Endothelial cell of umbilical vein (primary cell): Measurements from ENCODE around the gene AURKA. TPM values are rescaled to one million over a fixed set of nuclear protein-coding genes. Genes with fewer than 3 reads are reported as not detected.

Source experiments
- BruUV-seq: library from RNA; stranded (reverse); fragments of 400-500 nt; replicated peaks from 2 replicates; lab custom pipeline; 2021; lab: Mats Ljungman, UMichigan
- CTCF ChIA-PET: fragments of 300-600, 350-600 bp; sonication (Branson Sonifier 250); formaldehyde crosslinking; loops from one replicate; lab custom pipeline; 2021; ENCODE audit warnings: antibody characterized with exemption, inconsistent platforms; lab: Charles Lee
- POLR2A ChIA-PET: fragments of 300-600, 350-600 bp; sonication (Branson Sonifier 250); formaldehyde crosslinking; loops from one replicate; lab custom pipeline; 2021; ENCODE audit warnings: antibody characterized with exemption, inconsistent platforms; lab: Charles Lee
- DNase-seq: peaks from one replicate; pipeline ENCODE4 v3.0.0-alpha.2; 2011; ENCODE audit warnings: low read depth, low spot score
- FAIRE-seq: peaks from 2 replicates; lab custom pipeline; 2011; peaks lifted over from hg19 to GRCh38; lab: Jason Lieb, UNC
- H2AFZ ChIP-seq: 2 replicates; pipeline ENCODE4 v1.6.0; 2012; ENCODE audit warnings: low read depth, low read length, control low read depth, inconsistent platforms
- H3K27ac ChIP-seq: 2 replicates; pipeline ENCODE4 v1.5.1; 2011; ENCODE audit warnings: low read depth, mild to moderate bottlenecking, control low read depth, low read length, moderate library complexity; ENCODE audit not compliant: insufficient read depth
- H3K27me3 ChIP-seq, 2 experiments: 2 replicates each; pipeline versions ENCODE4 v1.6.0 to v1.6.1; 2011; ENCODE audit warnings: low read length in 2 of 2, mixed read lengths in 1 of 2; ENCODE audit not compliant: control insufficient read depth in 2 of 2, insufficient read depth in 2 of 2
- H3K36me3 ChIP-seq, 2 experiments: 2 replicates in 1 of 2; 3 replicates in 1 of 2; pipeline ENCODE4 v1.5.1; 2011; ENCODE audit warnings: low read length in 2 of 2, mild to moderate bottlenecking in 1 of 2, moderate library complexity in 1 of 2; ENCODE audit not compliant: control insufficient read depth in 2 of 2, insufficient read depth in 2 of 2; ENCODE audit errors: extremely low read depth in 1 of 2
- H3K4me1 ChIP-seq: 3 replicates; pipeline ENCODE4 v1.5.1; 2011; ENCODE audit warnings: mild to moderate bottlenecking, low read length; ENCODE audit not compliant: control insufficient read depth, insufficient read depth; ENCODE audit errors: extremely low read depth
- H3K4me2 ChIP-seq: 2 replicates; pipeline ENCODE4 v1.6.1; 2011; ENCODE audit warnings: low read length, control low read depth, mixed read lengths; ENCODE audit not compliant: insufficient read depth
- H3K4me3 ChIP-seq, 3 experiments: fragments of 200-600 bp in 1 of 3; sonication (generic), shearing (Covaris generic) in 1 of 3; replicated peaks in 1 of 3; 2 replicates each; pipeline ENCODE4 v1.5.1; 2011 to 2016; ENCODE audit warnings: control low read depth in 3 of 3, low read length in 3 of 3, mild to moderate bottlenecking in 2 of 3, inconsistent platforms in 1 of 3, low read depth in 1 of 3, moderate library complexity in 1 of 3; ENCODE audit not compliant: insufficient read depth in 1 of 3
- H3K79me2 ChIP-seq: 2 replicates; pipeline ENCODE4 v1.6.0; 2012; ENCODE audit warnings: low read length, inconsistent platforms; ENCODE audit not compliant: control insufficient read depth, insufficient read depth
- H3K9ac ChIP-seq: replicated peaks from 2 replicates; pipeline ENCODE3; 2011; ENCODE audit warnings: low read length, control low read depth; ENCODE audit not compliant: insufficient read depth; ENCODE audit errors: extremely low read depth
- H3K9me1 ChIP-seq: replicated peaks from 3 replicates; pipeline ENCODE4 v1.6.0; 2011; ENCODE audit warnings: mild to moderate bottlenecking, low read length; ENCODE audit not compliant: control insufficient read depth, insufficient read depth; ENCODE audit errors: extremely low read depth
- H3K9me3 ChIP-seq: replicated peaks from 2 replicates; pipeline ENCODE4 v1.5.1; 2012; ENCODE audit warnings: low read length, inconsistent platforms; ENCODE audit not compliant: control insufficient read depth, insufficient read depth
- H4K20me1 ChIP-seq: replicated peaks from 2 replicates; pipeline ENCODE3; 2011; ENCODE audit warnings: mild to moderate bottlenecking, low read length; ENCODE audit not compliant: control insufficient read depth, insufficient read depth; ENCODE audit errors: extremely low read depth
- CTCF ChIP-seq, 2 donors: IDR thresholded peaks; 1 replicate in 1 of 2; 2 replicates in 1 of 2; pipeline ENCODE4 v1.5.1; 2011; ENCODE audit warnings: low read length in 2 of 2, mild to moderate bottlenecking in 2 of 2, moderate library complexity in 2 of 2, control low read depth in 1 of 2, inconsistent platforms in 1 of 2, low read depth in 1 of 2; ENCODE audit not compliant: insufficient read depth in 1 of 2; ENCODE audit errors: extremely low read depth in 1 of 2
- EZH2 ChIP-seq: IDR thresholded peaks from 2 replicates; pipeline ENCODE4 v1.6.1; 2012; ENCODE audit warnings: borderline replicate concordance, low read depth, mild to moderate bottlenecking, moderate library complexity, low read length, inconsistent platforms; ENCODE audit not compliant: severe bottlenecking
- FOS ChIP-seq: IDR thresholded peaks from 2 replicates; pipeline ENCODE4 v1.6.1; 2011; ENCODE audit warnings: mild to moderate bottlenecking, low read length, moderate library complexity, borderline replicate concordance; ENCODE audit not compliant: insufficient read depth
- GATA2 ChIP-seq: IDR thresholded peaks from 2 replicates; pipeline ENCODE4 v1.7.0; 2011; ENCODE audit warnings: low read depth, mild to moderate bottlenecking, moderate library complexity, mixed read lengths, low read length; ENCODE audit not compliant: insufficient read length, insufficient read depth
- JUN ChIP-seq: IDR thresholded peaks from 2 replicates; pipeline ENCODE4 v1.6.1; 2011; ENCODE audit warnings: borderline replicate concordance, low read depth; ENCODE audit not compliant: insufficient read length, insufficient read depth
- MAX ChIP-seq: IDR thresholded peaks from 2 replicates; pipeline ENCODE4 v1.6.1; 2011; ENCODE audit not compliant: insufficient read depth, insufficient read length
- MYC ChIP-seq: IDR thresholded peaks from one replicate; pipeline ENCODE4 v1.6.1; 2011; ENCODE audit warnings: mild to moderate bottlenecking, low read depth, low read length
- POLR2A ChIP-seq: IDR thresholded peaks from 2 replicates; pipeline ENCODE4 v1.6.1; 2012; ENCODE audit warnings: low read depth, mild to moderate bottlenecking, control low read depth, low read length
- POLR2AphosphoS5 ChIP-seq: IDR thresholded peaks from 2 replicates; pipeline ENCODE4 v1.6.1; 2012; ENCODE audit warnings: low read depth, mild to moderate bottlenecking, control low read depth, low read length, moderate library complexity; ENCODE audit not compliant: insufficient read depth
- dilution Hi-C: fragments of 300-500 bp; cut with MboI; formaldehyde crosslinking; loops from one replicate; pipeline ENCODE4 v1.15.0; 2019; ENCODE audit warnings: low sequenced_read_pairs; ENCODE audit not compliant: extremely low pct_ligation_motif_present
- intact Hi-C: fragments of 100-400 bp; cut with micrococcal nuclease; formaldehyde crosslinking; loops from one replicate; pipeline ENCODE4 v1.10.0; 2022
- polyA plus RNA-seq, 4 experiments: library from polyadenylated mRNA; depleted of rRNA in 3 of 4; stranded (reverse) in 3 of 4; unstranded in 1 of 4; fragments of >200 nt; gene quantifications; 2 replicates each; pipeline versions ENCODE4 v1.2.1 to v1.2.3, GENCODE V29; 2011 to 2012; ENCODE audit warnings: missing spikeins in 1 of 4
- total RNA-seq: library from RNA; stranded (reverse); gene quantifications from 2 replicates; pipeline ENCODE4 v1.2.3, GENCODE V29; 2021

AURKA gene
- total and polyA plus RNA-seq, 2 donors (not counting 3 experiments of a cell fraction or from before 2014, with no cell fraction given): 33.1 to 56.9 TPM

GRCh38 chr20:56412949-56413348 lies 20.9 kb upstream of the AURKA start:
- CTCF ChIA-PET: interaction anchor here (1.5 to 1.7 kb wide), 2 partner anchors 46 to 56 kb away, joined by 3 to 5 read pairs; no protein-coding TSS in a partner anchor
- H3K4me2 ChIP-seq: no peak overlapping the region
- DNase-seq (no peak), FAIRE-seq (no peak)
- no peaks in the 10 kb centered on the region for H4K20me1 ChIP-seq
- H3K9ac ChIP-seq: no peak overlapping the region
- TF ChIP-seq MYC (no peak), MAX (no peak), POLR2AphosphoS5 (no peak), JUN (no peak), EZH2 (no peak), FOS (no peak)
- POLR2A ChIA-PET: no interaction called here
- H3K9me1 ChIP-seq: no peaks in the 10 kb centered on the region
- H3K79me2 ChIP-seq: no peaks in the 10 kb centered on the region
- intact Hi-C loops: no loop called here
- dilution Hi-C loops: no loop called here
- H3K4me3 ChIP-seq: no peak overlapping the region
- no peak overlapping the region for H2AFZ ChIP-seq
- no peaks in the 10 kb centered on the region for H3K36me3 ChIP-seq
- H3K27ac ChIP-seq: no peak overlapping the region
- H3K27me3 ChIP-seq: no peaks in the 10 kb centered on the region
- H3K9me3 ChIP-seq: no peaks in the 10 kb centered on the region
- no TSS peak for BruUV-seq
- peaks cover 6% of the 10 kb centered on the region for H3K4me1 ChIP-seq

- ChIA-PET POLR2A (no interaction called here), CTCF (interaction anchor here (0.6 to 2.3 kb wide), 13 partner anchors 8 to 646 kb away, joined by 3 to 11 read pairs (median 4); partner anchors contain the start of genes AURKA, CSTF1 and FAM210B)
- peaks cover under 1% of the 10 kb centered on the region in 2 experiments for H3K36me3 ChIP-seq
- intact Hi-C loops: no loop called here
- no peak overlapping the region for H3K4me2 ChIP-seq
- H3K9me3 ChIP-seq: no peaks in the 10 kb centered on the region
- no peak for TF ChIP-seq POLR2AphosphoS5
- TF ChIP-seq MYC: no peak
- TF ChIP-seq EZH2: no peak
- no peak for TF ChIP-seq GATA2
- no peak for TF ChIP-seq POLR2A
- TF ChIP-seq JUN: no peak
- TF ChIP-seq CTCF (IDR thresholded peaks at IDR 0.05; ENCODE audit: extremely low read depth in 1 of 2, insufficient read depth in 1 of 2, low read depth in 1 of 2, low read length in 2 of 2): no peak
- TF ChIP-seq MAX: no peak
- TF ChIP-seq FOS: no peak
- no peaks in the 10 kb centered on the region for H4K20me1 ChIP-seq
- no TSS peak for BruUV-seq
- DNase-seq (no peak), FAIRE-seq (no peak)
- H3K9ac ChIP-seq: no peak overlapping the region
- H3K4me1 ChIP-seq: peaks cover 4% of the 10 kb centered on the region
- no peaks in the 10 kb centered on the region for H3K27me3 ChIP-seq
- H3K79me2 ChIP-seq: no peaks in the 10 kb centered on the region
- dilution Hi-C loops: no loop called here
- no peak overlapping the region for H3K27ac ChIP-seq
- no peaks in the 10 kb centered on the region for H3K9me1 ChIP-seq
- no peak overlapping the region for H2AFZ ChIP-seq
- H3K4me3 ChIP-seq: no peak overlapping the region
These were observed 20.4 kb upstream of the AURKA start for GRCh38 chr20:56412473-56412790.
